Astrocyte of the cerebellum (primary cell): ENCODE measurements around the gene B4GALT5.

ENCODE experiments used
- DNase-seq: peaks from one replicate; pipeline ENCODE4 v3.0.0-alpha.2; 2011; ENCODE audit warnings: low read depth
- H3K4me3 ChIP-seq: 2 replicates; pipeline ENCODE4 v1.5.1; 2011; ENCODE audit warnings: mild to moderate bottlenecking, low read depth, low read length, moderate library complexity
- CTCF ChIP-seq: IDR thresholded peaks from 2 replicates; pipeline ENCODE4 v1.5.1; 2012; ENCODE audit warnings: low read length, low read depth, moderate library complexity, mild to moderate bottlenecking; ENCODE audit errors: missing control alignments
- in situ Hi-C: cut with HindIII; loops from 2 replicates; pipeline ENCODE4 v1.10.0; 2017; ENCODE audit warnings: low sequenced_read_pairs

The B4GALT5 gene

DNA sequence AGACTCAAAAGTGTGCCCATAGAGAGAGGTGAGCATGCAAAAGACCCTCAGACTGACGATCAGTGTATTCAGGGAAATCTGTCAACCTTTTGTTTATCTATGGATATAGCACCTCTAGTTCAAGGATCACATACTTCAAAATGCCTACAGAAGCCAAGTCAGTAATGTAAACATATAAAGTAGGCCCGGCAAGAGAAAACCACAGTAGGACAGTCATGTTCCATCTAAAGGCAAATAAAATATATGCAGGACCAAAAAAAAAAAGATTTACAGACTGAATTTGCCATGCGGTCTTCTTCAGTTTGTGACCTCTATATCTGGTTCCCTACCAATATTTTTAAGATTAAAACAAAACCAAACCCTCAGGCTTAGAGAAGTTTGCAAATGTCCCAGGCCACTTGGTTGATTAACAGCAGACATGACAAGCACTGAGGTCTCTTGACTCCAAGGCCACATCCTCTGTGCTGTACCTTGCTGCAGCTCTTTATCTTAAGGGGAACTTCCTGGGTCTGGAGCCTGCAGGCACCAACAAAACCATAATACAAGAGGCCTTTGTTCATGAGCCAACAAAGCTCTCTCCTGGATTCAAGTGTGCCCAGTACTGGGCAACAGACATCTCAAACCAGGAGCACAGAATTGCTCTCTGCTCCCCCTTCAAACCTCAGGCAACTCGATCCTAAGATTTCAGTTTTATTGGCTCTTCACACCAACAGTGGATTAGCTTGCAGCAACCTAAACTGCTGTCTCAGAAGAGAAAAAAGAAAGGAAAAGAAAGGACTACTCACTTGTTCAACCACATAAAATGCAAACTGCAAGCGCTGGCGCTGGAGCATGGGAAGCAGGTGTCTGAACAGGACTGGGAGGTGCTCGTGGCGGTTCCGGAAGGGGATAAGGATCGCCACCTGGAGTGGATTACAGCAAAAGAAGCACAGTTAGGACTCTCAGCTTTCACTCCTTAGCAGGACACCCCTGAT lies 71.7 kb downstream of the B4GALT5 start:
- in situ Hi-C loops, result no loop called here
- no peak for DNase-seq
- no peak for TF ChIP-seq CTCF
- no peak overlapping the region for H3K4me3 ChIP-seq

GRCh38 chr20:49637046-49637637 lies 76.5 kb downstream of the B4GALT5 start:
- no peak for DNase-seq
- H3K4me3 ChIP-seq, result no peak overlapping the region
- in situ Hi-C loops, result no loop called here
- TF ChIP-seq CTCF, result no peak

GRCh38 chr20:49636447-49636846 lies 77.2 kb downstream of the B4GALT5 start:
- DNase-seq, result no peak
- no peak overlapping the region for H3K4me3 ChIP-seq
- in situ Hi-C loops, result no loop called here
- TF ChIP-seq CTCF, result no peak

- in situ Hi-C loops, result no loop called here
- H3K4me3 ChIP-seq, result no peak overlapping the region
- TF ChIP-seq CTCF, result no peak
- no peak for DNase-seq
Observed at GRCh38 chr20:49635866-49636265, 77.8 kb downstream of the B4GALT5 start.

DNA sequence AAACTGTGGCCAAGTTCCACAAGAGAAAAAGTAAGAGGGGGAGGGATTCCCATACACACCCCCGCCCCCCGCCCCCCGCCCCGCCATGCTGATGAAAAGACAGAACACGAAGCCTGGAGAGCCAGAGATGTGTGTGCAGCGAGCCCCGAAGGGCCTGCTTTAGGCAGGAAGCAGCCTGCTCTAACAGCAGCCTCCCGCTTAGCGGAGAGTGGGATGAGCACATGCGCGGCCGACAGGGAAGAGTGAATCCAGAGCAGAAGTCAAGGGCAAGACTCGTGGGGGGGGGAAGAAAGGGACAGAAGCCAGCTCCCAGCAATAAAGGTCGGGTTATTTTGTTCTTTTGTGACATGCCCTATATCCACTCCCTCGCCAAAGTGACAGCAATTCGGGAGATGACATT lies 78.5 kb downstream of the B4GALT5 start:
- in situ Hi-C loops, result no loop called here
- DNase-seq, result no peak
- H3K4me3 ChIP-seq, result no peak overlapping the region
- no peak for TF ChIP-seq CTCF

DNA sequence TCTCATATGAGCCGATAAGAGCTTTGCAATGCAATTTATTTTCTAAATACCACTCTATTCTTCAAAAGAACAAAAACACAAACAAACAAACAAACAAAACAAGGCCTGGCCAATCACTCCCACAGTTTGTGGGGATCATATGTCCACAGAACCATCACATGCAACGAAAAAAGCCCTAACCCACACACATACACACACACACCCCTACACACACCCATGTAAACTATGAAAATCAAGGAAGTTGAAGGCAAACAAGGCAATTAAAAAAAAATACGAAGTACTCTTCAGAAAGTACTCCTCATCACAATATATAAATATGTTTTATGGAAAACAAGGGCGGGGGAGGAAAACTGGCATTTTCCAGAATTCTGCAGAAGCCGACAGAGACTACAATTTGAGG lies 79.6 kb downstream of the B4GALT5 start:
- DNase-seq, result no peak
- no peak for TF ChIP-seq CTCF
- no peak overlapping the region for H3K4me3 ChIP-seq
- in situ Hi-C loops, result no loop called here
